ENCODE results near the gene KCP.

- TF ChIP-seq POLR2A (IDR thresholded peaks at IDR 0.05), result peak in 1 of 4 donors; percentile 28
- TF ChIP-seq CTCF (IDR thresholded peaks at IDR 0.05), result peak in 1 of 6 experiments; percentile 11
Observed at GRCh38 chr7:128890306-128891109, 20.0 kb downstream of the KCP start.

Measured in esophagus squamous epithelium (tissue), 4 donors.